Smooth muscle cell (in vitro differentiated cells): ENCODE results near the gene GPR101. TPM values are rescaled to one million over a fixed set of nuclear protein-coding genes. Genes with fewer than 3 reads are reported as not detected.

Source experiments
- DNase-seq: peaks from one replicate; lab custom pipeline; 2025; ENCODE audit not compliant: unreplicated experiment; lab: John Stamatoyannopoulos, UW
- H2AFZ ChIP-seq: fragments of 200-600 bp; sonication (generic); 2 replicates; pipeline ENCODE4 v1.6.0; 2016; ENCODE audit warnings: antibody characterized with exemption, low read depth, mild to moderate bottlenecking
- H3F3A ChIP-seq: fragments of 200-600 bp; sonication (generic); 2 replicates; pipeline ENCODE4 v1.6.0; 2017; ENCODE audit warnings: antibody characterized with exemption, low read depth
- H3K27ac ChIP-seq: fragments of 200-600 bp; sonication (generic); 2 replicates; pipeline ENCODE4 v1.5.1; 2016; ENCODE audit warnings: low read depth, mild to moderate bottlenecking
- H3K27me3 ChIP-seq: fragments of 200-600 bp; sonication (generic); 2 replicates; pipeline ENCODE4 v1.6.1; 2016; ENCODE audit warnings: low read depth, mild to moderate bottlenecking
- H3K36me3 ChIP-seq: fragments of 200-600 bp; sonication (generic); 2 replicates; pipeline ENCODE4 v1.5.1; 2016; ENCODE audit warnings: low read depth
- H3K4me1 ChIP-seq: fragments of 200-600 bp; sonication (generic); 2 replicates; pipeline ENCODE4 v1.5.1; 2016; ENCODE audit warnings: low read depth
- H3K4me2 ChIP-seq: fragments of 200-600 bp; sonication (generic); 2 replicates; pipeline ENCODE4 v1.6.0; 2016; ENCODE audit warnings: mild to moderate bottlenecking
- H3K4me3 ChIP-seq: fragments of 200-600 bp; sonication (generic); 2 replicates; pipeline ENCODE4 v1.5.1; 2016; ENCODE audit warnings: mild to moderate bottlenecking
- H3K79me2 ChIP-seq: fragments of 200-600 bp; sonication (generic); 2 replicates; pipeline ENCODE4 v1.6.0; 2016; ENCODE audit warnings: low read depth, mild to moderate bottlenecking
- H3K9ac ChIP-seq: fragments of 200-600 bp; sonication (generic); 2 replicates; pipeline ENCODE4 v1.6.0; 2016; ENCODE audit warnings: low read depth
- H3K9me3 ChIP-seq: fragments of 200-600 bp; sonication (generic); replicated peaks from 2 replicates; pipeline ENCODE4 v1.5.1; 2016; ENCODE audit warnings: low read depth
- H4K20me1 ChIP-seq: fragments of 200-600 bp; sonication (generic); 2 replicates; pipeline ENCODE4 v1.6.0; 2016; ENCODE audit warnings: low read depth
- CTCF ChIP-seq: fragments of 200-600 bp; sonication (generic); IDR thresholded peaks from 2 replicates; pipeline ENCODE4 v1.5.1; 2017; ENCODE audit warnings: borderline replicate concordance, mild to moderate bottlenecking, antibody characterized with exemption; ENCODE audit not compliant: insufficient read depth, poor library complexity, severe bottlenecking
- WGBS: methylation state at CpG from one replicate; pipeline ENCODE4 v1.1.7; 2016; ENCODE audit warnings: low lambda C conversion rate; 5-methylcytosine and 5-hydroxymethylcytosine counted together
- polyA plus RNA-seq: library from polyadenylated mRNA; unstranded; fragments of >200 nt; fragmentation: Nextera tagmentation; extraction: Ambion mirVana; gene quantifications from 2 replicates; pipeline ENCODE4 v1.2.1, GENCODE V29; 2016
- total RNA-seq: library from RNA; depleted of rRNA; stranded (reverse); fragments of >200 nt; gene quantifications from 2 replicates; pipeline ENCODE4 v1.2.3, GENCODE V29; 2014

GPR101 gene
- total and polyA plus RNA-seq, 2 experiments from 2014 or later = not detected

- Histone ChIP-seq H3K9ac (no peak overlapping the region), H3K27me3 (no peaks in the 10 kb centered on the region), H3K4me2 (no peak overlapping the region), H2AFZ (no peak overlapping the region), H3K79me2 (no peaks in the 10 kb centered on the region), H4K20me1 (no peaks in the 10 kb centered on the region), H3K9me3 (no peaks in the 10 kb centered on the region), H3K4me3 (no peak overlapping the region), H3K27ac (no peak overlapping the region), H3K36me3 (no peaks in the 10 kb centered on the region), H3F3A (no peaks in the 10 kb centered on the region), H3K4me1 (no peaks in the 10 kb centered on the region)
- TF ChIP-seq CTCF = no peak
- 67% methylated on average over 2 of the region's 2 CpGs for WGBS
- DNase-seq = no peak
These were observed 33.4 kb upstream of the GPR101 start for GRCh38 chrX:137067147-137067546.

- Histone ChIP-seq H3K4me3 (no peak overlapping the region), H3K27ac (no peak overlapping the region), H3K9ac (no peak overlapping the region), H3K4me2 (no peak overlapping the region), H2AFZ (no peak overlapping the region), H3K79me2 (no peaks in the 10 kb centered on the region), H3K9me3 (no peaks in the 10 kb centered on the region), H3K36me3 (no peaks in the 10 kb centered on the region), H3K4me1 (no peaks in the 10 kb centered on the region), H3F3A (no peaks in the 10 kb centered on the region), H3K27me3 (no peaks in the 10 kb centered on the region), H4K20me1 (no peaks in the 10 kb centered on the region)
- no peak for DNase-seq
- no peak for TF ChIP-seq CTCF
- WGBS = 80% methylated on average over 4 of the region's 4 CpGs
These were observed 29.3 kb upstream of the GPR101 start for GRCh38 chrX:137062915-137063617.

DNA sequence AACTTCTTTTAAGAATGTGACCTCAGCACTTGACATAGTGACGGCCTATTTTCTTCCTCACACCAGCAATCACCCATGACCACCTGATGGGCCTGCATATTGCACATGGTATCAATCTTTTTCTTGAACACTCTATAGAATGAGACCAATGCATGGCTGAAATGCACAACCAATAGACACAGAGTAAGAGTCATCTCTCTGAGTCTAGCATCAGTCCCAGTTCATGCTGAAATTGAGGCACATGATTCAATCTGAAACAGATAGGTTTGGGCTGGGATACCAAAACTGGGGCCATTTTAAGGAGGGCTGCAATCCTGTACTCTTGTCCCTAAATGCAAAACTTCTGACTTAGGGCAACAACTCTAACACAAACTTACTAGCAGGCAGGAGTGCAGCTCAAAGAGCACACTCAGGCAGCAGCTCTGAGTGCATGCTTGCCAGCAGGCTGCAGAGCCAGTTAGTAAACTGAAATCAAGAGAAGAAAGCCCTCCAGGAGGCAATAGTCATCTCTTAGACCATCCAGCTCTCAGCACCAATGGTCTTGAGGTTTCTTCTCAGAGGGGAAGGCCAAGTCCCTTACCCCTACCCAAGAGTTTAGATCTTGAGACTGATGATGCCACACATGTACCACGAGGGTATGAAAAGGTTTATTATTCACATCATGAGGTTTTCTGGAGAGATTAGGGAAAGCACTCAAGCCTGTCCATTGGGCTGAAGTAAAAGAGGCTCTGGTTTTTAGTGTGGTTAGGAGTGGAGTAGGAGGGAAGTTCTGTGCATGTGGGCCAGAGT is 24.7 kb upstream of the GPR101 start:
- Histone ChIP-seq H2AFZ (no peak overlapping the region), H3K27ac (no peak overlapping the region), H3K4me2 (no peak overlapping the region), H3K27me3 (peaks cover 23% of the 10 kb centered on the region), H3K9ac (no peak overlapping the region), H3K4me1 (no peaks in the 10 kb centered on the region), H3F3A (no peaks in the 10 kb centered on the region), H3K36me3 (no peaks in the 10 kb centered on the region), H3K4me3 (no peak overlapping the region), H4K20me1 (no peaks in the 10 kb centered on the region), H3K9me3 (no peaks in the 10 kb centered on the region), H3K79me2 (no peaks in the 10 kb centered on the region)
- no peak for DNase-seq
- WGBS = 24% methylated on average over 2 of the region's 2 CpGs
- TF ChIP-seq CTCF = no peak
